HepG2 (cell line): ENCODE results near the gene ZNF556. TPM values are rescaled to one million over a fixed set of nuclear protein-coding genes. Genes with fewer than 3 reads are reported as not detected.

ENCODE experiments used
- CBFB ChIP-seq: sonication (generic); formaldehyde crosslinking; IDR thresholded peaks from 2 replicates; pipeline ENCODE4 v1.4.0; 2020; ENCODE audit warnings: missing genetic modification reagents
- DRAP1 ChIP-seq: IDR thresholded peaks from 2 replicates; pipeline ENCODE4 v1.6.1; 2016; ENCODE audit warnings: missing genetic modification reagents, missing compliant biosample characterization
- GATA4 ChIP-seq: sonication (generic); IDR thresholded peaks from 2 replicates; pipeline ENCODE4 v1.6.1; 2016; ENCODE audit warnings: antibody characterized with exemption, low read depth, borderline replicate concordance
- GMEB2 ChIP-seq: IDR thresholded peaks from 2 replicates; pipeline ENCODE4 v1.6.1; 2016; ENCODE audit warnings: missing biosample characterization, missing genetic modification reagents, low read depth
- LBX2 ChIP-seq: sonication (generic); formaldehyde crosslinking; IDR thresholded peaks from 2 replicates; pipeline ENCODE4 v1.5.0; 2020; ENCODE audit warnings: missing genetic modification reagents, mild to moderate bottlenecking, borderline replicate concordance
- MXD1 ChIP-seq: sonication (generic); formaldehyde crosslinking; IDR thresholded peaks from 2 replicates; pipeline ENCODE4 v1.4.0; 2020; ENCODE audit warnings: mild to moderate bottlenecking, missing genetic modification reagents
- PHB2 ChIP-seq: fragments of 450-650 bp; IDR thresholded peaks from 2 replicates; pipeline ENCODE4 v1.6.1; 2018; ENCODE audit not compliant: partially characterized antibody
- SNAPC4 ChIP-seq: sonication (generic); formaldehyde crosslinking; IDR thresholded peaks from 2 replicates; pipeline ENCODE4 v1.4.0; 2020; ENCODE audit warnings: mild to moderate bottlenecking, missing genetic modification reagents
- ZFP36L2 ChIP-seq: sonication (generic); formaldehyde crosslinking; IDR thresholded peaks from 2 replicates; pipeline ENCODE4 v1.4.0; 2020; ENCODE audit warnings: missing genetic modification reagents
- ZNF101 ChIP-seq: sonication (generic); formaldehyde crosslinking; IDR thresholded peaks from 2 replicates; pipeline ENCODE4 v1.4.0; 2020; ENCODE audit warnings: mild to moderate bottlenecking, low read depth, missing genetic modification reagents, borderline replicate concordance
- ZNF431 ChIP-seq: sonication (generic); formaldehyde crosslinking; IDR thresholded peaks from 2 replicates; pipeline ENCODE4 v1.9.0; 2022; ENCODE audit warnings: missing genetic modification reagents, low read depth, mild to moderate bottlenecking, borderline replicate concordance
- ZNF556 ChIP-seq: sonication (generic); formaldehyde crosslinking; IDR thresholded peaks from 2 replicates; pipeline ENCODE4 v1.4.0; 2020; ENCODE audit warnings: mild to moderate bottlenecking, missing genetic modification reagents, borderline replicate concordance
- ZNF691 ChIP-seq: sonication (generic); formaldehyde crosslinking; IDR thresholded peaks from 2 replicates; pipeline ENCODE4 v1.4.0; 2020; ENCODE audit warnings: missing genetic modification reagents, low read depth, mild to moderate bottlenecking, borderline replicate concordance
- ZNF792 ChIP-seq: IDR thresholded peaks from 2 replicates; pipeline ENCODE4 v1.6.1; 2016
- polyA plus RNA-seq, 8 experiments: library from polyadenylated mRNA; depleted of rRNA in 3 of 8; stranded (reverse) in 7 of 8; unstranded in 1 of 8; fragments of >200 nt; fragmentation: Illumina TruSeq in 4 of 8; extraction: Trizol in 4 of 8; gene quantifications; 2 replicates each; pipeline versions ENCODE4 v1.2.1 to v1.2.3, GENCODE V29; 2011 to 2016; ENCODE audit warnings: low read depth in 4 of 8, missing spikeins in 1 of 8, mixed read lengths in 1 of 8; ENCODE audit not compliant: insufficient read depth in 1 of 8
- total RNA-seq, 5 experiments: library from RNA; depleted of rRNA; stranded (reverse); fragments of >200 nt; fragmentation: Illumina TruSeq; extraction: Trizol; gene quantifications; 2 replicates each; pipeline ENCODE4 v1.2.3, GENCODE V29; 2016; ENCODE audit warnings: low read depth in 1 of 5
- TF ChIP-seq, protein P1 (sequence below): sonication (generic); formaldehyde crosslinking; IDR thresholded peaks from 2 replicates; pipeline ENCODE4 v1.4.0; 2020; ENCODE audit warnings: missing genetic modification reagents; ENCODE audit errors: not compliant biosample characterization
- TF ChIP-seq, protein P2 (sequence below): sonication (generic); formaldehyde crosslinking; IDR thresholded peaks from 2 replicates; pipeline ENCODE4 v1.5.0; 2020; ENCODE audit warnings: missing genetic modification reagents, mild to moderate bottlenecking, borderline replicate concordance

ZNF556 gene
- total and polyA plus RNA-seq, 2 of the 13 experiments (the other 11 are each of a cell fraction or from before 2014, with no cell fraction given) = 4.2 to 28.6 TPM

- no peak; the same call in 1 of the 2 replicates for TF ChIP-seq LBX2
- no peak for TF ChIP-seq ZNF101
- peak; percentile 54; the same call in 1 of the 2 replicates for TF ChIP-seq ZNF691 (CRISPR knock-in tag)
- TF ChIP-seq MXD1 (CRISPR knock-in tag) = peak; percentile 80; the same call in 1 of the 2 replicates
- TF ChIP-seq, protein P1, sequence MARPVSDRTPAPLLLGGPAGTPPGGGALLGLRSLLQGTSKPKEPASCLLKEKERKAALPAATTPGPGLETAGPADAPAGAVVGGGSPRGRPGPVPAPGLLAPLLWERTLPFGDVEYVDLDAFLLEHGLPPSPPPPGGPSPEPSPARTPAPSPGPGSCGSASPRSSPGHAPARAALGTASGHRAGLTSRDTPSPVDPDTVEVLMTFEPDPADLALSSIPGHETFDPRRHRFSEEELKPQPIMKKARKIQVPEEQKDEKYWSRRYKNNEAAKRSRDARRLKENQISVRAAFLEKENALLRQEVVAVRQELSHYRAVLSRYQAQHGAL (CRISPR knock-in tag) = no peak
- TF ChIP-seq CBFB (CRISPR knock-in tag) = 0 out of 2 replicates have a peak, but pooled peaks have one; percentile 43
- peak; percentile 77 for TF ChIP-seq DRAP1 (CRISPR knock-in tag)
- no peak for TF ChIP-seq SNAPC4 (CRISPR knock-in tag)
- TF ChIP-seq GMEB2 = no peak
- TF ChIP-seq, protein P2, sequence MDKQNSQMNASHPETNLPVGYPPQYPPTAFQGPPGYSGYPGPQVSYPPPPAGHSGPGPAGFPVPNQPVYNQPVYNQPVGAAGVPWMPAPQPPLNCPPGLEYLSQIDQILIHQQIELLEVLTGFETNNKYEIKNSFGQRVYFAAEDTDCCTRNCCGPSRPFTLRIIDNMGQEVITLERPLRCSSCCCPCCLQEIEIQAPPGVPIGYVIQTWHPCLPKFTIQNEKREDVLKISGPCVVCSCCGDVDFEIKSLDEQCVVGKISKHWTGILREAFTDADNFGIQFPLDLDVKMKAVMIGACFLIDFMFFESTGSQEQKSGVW = no peak
- TF ChIP-seq PHB2 = no peak
- no peak for TF ChIP-seq GATA4
- no peak for TF ChIP-seq ZFP36L2 (CRISPR knock-in tag)
- peak; percentile 24; the same call in 1 of the 2 replicates for TF ChIP-seq ZNF556 (CRISPR knock-in tag)
- TF ChIP-seq ZNF792 (CRISPR knock-in tag) = no peak
- no peak for TF ChIP-seq ZNF431
These were observed 33.4 kb downstream of the ZNF556 start, which contains the start of gene ZNF57 (continued) for GRCh38 chr19:2900296-2901252.
